SK-N-SH treated with all-trans-retinoic acid at 6 μM for 48 hours (cell line): ENCODE measurements around the gene SLC4A11.

Source experiments
- BACH2 ChIP-seq: fragments of 250-450 bp; sonication (Bioruptor Pico); IDR thresholded peaks from 2 replicates; pipeline ENCODE4 v1.9.0; 2021; ENCODE audit warnings: mild to moderate bottlenecking, borderline replicate concordance
- ESRRG ChIP-seq: fragments of 250-450 bp; sonication (Bioruptor Pico); IDR thresholded peaks from 2 replicates; pipeline ENCODE4 v1.6.1; 2021; ENCODE audit warnings: mild to moderate bottlenecking
- ISL1 ChIP-seq: fragments of 250-450 bp; sonication (Bioruptor Pico); IDR thresholded peaks from 2 replicates; pipeline ENCODE4 v2.1.2; 2022; ENCODE audit warnings: mild to moderate bottlenecking, moderate library complexity
- OSR1 ChIP-seq: fragments of 250-450 bp; sonication (Bioruptor Pico); IDR thresholded peaks from 2 replicates; pipeline ENCODE4 v1.8.0; 2022; ENCODE audit warnings: moderate library complexity, mild to moderate bottlenecking, inconsistent platforms
- PATZ1 ChIP-seq: fragments of 250-450 bp; sonication (Bioruptor Pico); IDR thresholded peaks from 2 replicates; pipeline ENCODE4 v1.8.0; 2020; ENCODE audit warnings: mild to moderate bottlenecking, moderate library complexity, borderline replicate concordance
- ZFP3 ChIP-seq: fragments of 250-450 bp; sonication (Bioruptor Pico); IDR thresholded peaks from 2 replicates; pipeline ENCODE4 v1.5.0; 2020; ENCODE audit warnings: mild to moderate bottlenecking, moderate library complexity

GRCh38 chr20:3239867-3240775 lies 1.1 kb upstream of the SLC4A11 start:
- TF ChIP-seq ZFP3 (CRISPR knock-in tag) (no peak), ESRRG (no peak), BACH2 (CRISPR knock-in tag) (no peak), PATZ1 (CRISPR knock-in tag) (no peak), ISL1 (CRISPR knock-in tag) (no peak), OSR1 (no peak)
